B cell (primary cell): ENCODE results near the gene HIGD1C. TPM values are rescaled to one million over a fixed set of nuclear protein-coding genes. Genes with fewer than 3 reads are reported as not detected.

Source experiments
- ATAC-seq: fragments of 200-7000 bp; cut with Tn5 transposase; one replicate; pipeline ENCODE4 v1.10.0; 2021; ENCODE audit warnings: low read depth, mild to moderate bottlenecking, moderate number of reproducible peaks, moderate library complexity
- CTCF ChIA-PET: fragments of 350-600 bp; sonication (Branson Sonifier 250); formaldehyde crosslinking; loops from one replicate; lab custom pipeline; 2021; ENCODE audit warnings: antibody characterized with exemption, inconsistent platforms; lab: Charles Lee
- POLR2A ChIA-PET: fragments of 350-600 bp; sonication (Branson Sonifier 250); formaldehyde crosslinking; loops from one replicate; lab custom pipeline; 2021; ENCODE audit warnings: antibody characterized with exemption; lab: Charles Lee
- DNase-seq: peaks from one replicate; pipeline ENCODE4 v3.0.0; 2013
- H2AFZ ChIP-seq: 2 replicates; pipeline ENCODE4 v1.6.1; 2012; ENCODE audit warnings: mild to moderate bottlenecking, low read depth, low read length; ENCODE audit not compliant: insufficient read depth, poor library complexity, severe bottlenecking
- H3K27ac ChIP-seq, 2 donors: 1 replicate in 1 of 2; 2 replicates in 1 of 2; pipeline ENCODE4 v1.5.1; 2012 to 2013; ENCODE audit warnings: low read length in 2 of 2, mild to moderate bottlenecking in 2 of 2, moderate library complexity in 1 of 2
- H3K27me3 ChIP-seq, 4 experiments: fragments of 200-600 bp in 1 of 4; sonication (generic) in 1 of 4; replicated peaks in 1 of 4; 1 replicate in 2 of 4; 2 replicates in 2 of 4; pipeline versions ENCODE4 v1.6.1 to v1.7.0; 2013 to 2016; ENCODE audit warnings: low read length in 3 of 4, mild to moderate bottlenecking in 2 of 4, mixed read lengths in 1 of 4, moderate library complexity in 1 of 4; ENCODE audit not compliant: insufficient read depth in 4 of 4, control insufficient read depth in 3 of 4; ENCODE audit errors: control extremely low read depth in 1 of 4
- H3K36me3 ChIP-seq, 2 experiments: replicated peaks in 1 of 2; 1 replicate in 1 of 2; 2 replicates in 1 of 2; pipeline versions ENCODE4 v1.6.1 to v1.7.1; 2013; ENCODE audit warnings: low read length in 1 of 2; ENCODE audit not compliant: insufficient read depth in 2 of 2, control insufficient read depth in 1 of 2; ENCODE audit errors: control extremely low read depth in 1 of 2, extremely low read depth in 1 of 2
- H3K4me1 ChIP-seq, 2 donors: fragments of 200-600 bp in 1 of 2; sonication (generic) in 1 of 2; 1 replicate in 1 of 2; 2 replicates in 1 of 2; pipeline versions ENCODE4 v1.5.1 to v1.6.1; 2013 to 2017; ENCODE audit warnings: low read length in 2 of 2; ENCODE audit not compliant: control insufficient read depth in 2 of 2, insufficient read depth in 2 of 2
- H3K4me2 ChIP-seq: replicated peaks from 2 replicates; pipeline ENCODE3; 2012; ENCODE audit warnings: mild to moderate bottlenecking, low read depth, low read length; ENCODE audit not compliant: poor library complexity, severe bottlenecking
- H3K4me3 ChIP-seq, 5 experiments: fragments of 200-600 bp in 1 of 5; sonication (generic) in 1 of 5; 1 replicate in 3 of 5; 2 replicates in 2 of 5; pipeline versions ENCODE4 v1.5.1 to v1.7.0; 2011 to 2016; ENCODE audit warnings: low read length in 4 of 5, mild to moderate bottlenecking in 4 of 5, low read depth in 2 of 5, control low read depth in 1 of 5, moderate library complexity in 1 of 5; ENCODE audit not compliant: insufficient read depth in 1 of 5; ENCODE audit errors: control extremely low read depth in 1 of 5, extremely low read depth in 1 of 5
- H3K79me2 ChIP-seq: fragments of 200-600 bp; sonication (generic); one replicate; pipeline ENCODE4 v1.6.0; 2016; ENCODE audit warnings: low read length; ENCODE audit not compliant: control insufficient read depth, insufficient read depth
- H3K9ac ChIP-seq: fragments of 200-600 bp; sonication (generic); 2 replicates; pipeline ENCODE4 v1.6.1; 2017; ENCODE audit warnings: mild to moderate bottlenecking, low read length, moderate library complexity
- H3K9me3 ChIP-seq, 3 donors: one replicate each; pipeline versions ENCODE4 v1.6.1 to v1.7.1; 2013; ENCODE audit warnings: low read length in 2 of 3; ENCODE audit not compliant: control insufficient read depth in 2 of 3, insufficient read depth in 1 of 3; ENCODE audit errors: control extremely low read depth in 1 of 3
- H4K20me1 ChIP-seq: 2 replicates; pipeline ENCODE4 v1.6.0; 2012; ENCODE audit warnings: mild to moderate bottlenecking, low read length; ENCODE audit not compliant: insufficient read depth, control insufficient read depth, poor library complexity, severe bottlenecking
- H3K27ac Mint-ChIP-seq: one replicate; pipeline ENCODE4 v1.8.0; 2021; ENCODE audit warnings: mixed read lengths
- H3K27me3 Mint-ChIP-seq: one replicate; pipeline ENCODE4 v1.8.0; 2021; ENCODE audit warnings: mixed read lengths
- H3K4me1 Mint-ChIP-seq: one replicate; pipeline ENCODE4 v1.8.0; 2021; ENCODE audit warnings: mixed read lengths
- H3K4me3 Mint-ChIP-seq: one replicate; pipeline ENCODE4 v1.8.0; 2021; ENCODE audit warnings: mixed read lengths
- H3K9me3 Mint-ChIP-seq: one replicate; pipeline ENCODE4 v1.8.0; 2022; ENCODE audit warnings: mixed read lengths; ENCODE audit not compliant: insufficient read depth
- CTCF ChIP-seq: fragments of 200-600 bp; IDR thresholded peaks from one replicate; pipeline ENCODE4 v1.8.0; 2022; ENCODE audit warnings: antibody characterized with exemption, mild to moderate bottlenecking
- EZH2 ChIP-seq: IDR thresholded peaks from 2 replicates; pipeline ENCODE4 v1.6.1; 2012; ENCODE audit warnings: borderline replicate concordance, low read depth, mild to moderate bottlenecking, moderate library complexity, low read length; ENCODE audit not compliant: insufficient read depth, poor library complexity, severe bottlenecking
- WGBS: methylation state at CpG from one replicate; pipeline ENCODE4 v1.1.5; 2013; ENCODE audit warnings: missing lambda C conversion rate; ENCODE audit not compliant: insufficient coverage; 5-methylcytosine and 5-hydroxymethylcytosine counted together
- intact Hi-C: fragments of 100-400 bp; cut with micrococcal nuclease; formaldehyde crosslinking; loops from one replicate; pipeline ENCODE4 v1.10.0; 2022
- polyA plus RNA-seq: library from polyadenylated mRNA; depleted of rRNA; stranded (reverse); fragments of >200 nt; gene quantifications from 2 replicates; pipeline ENCODE4 v1.2.3, GENCODE V29; 2012
- total RNA-seq, 2 donors: library from RNA; stranded (reverse); fragments of 120-200 nt in 1 of 2; gene quantifications; 1 replicate in 1 of 2; 2 replicates in 1 of 2; pipeline versions ENCODE4 v1.2.3 to v1.2.4, GENCODE V29; 2013 to 2022

The HIGD1C gene
- total and polyA plus RNA-seq, 2 donors (not counting 1 experiment from before 2014, with no cell fraction given): not detected

GRCh38 chr12:50927356-50927755, 25.0 kb upstream of the HIGD1C start:
- peaks cover 61% of the 10 kb centered on the region for H3K4me1 Mint-ChIP-seq
- H3K9ac ChIP-seq: peak overlapping the region; percentile 92
- H2AFZ ChIP-seq: peak overlapping the region; percentile 17
- CTCF ChIA-PET: interaction anchor here (0.9 to 10.0 kb wide), 4 partner anchors 15 to 162 kb away, joined by 3 to 94 read pairs (median 14); no protein-coding TSS in a partner anchor
- TF ChIP-seq EZH2 (no peak), CTCF (no peak)
- ATAC-seq: no peak
- H3K79me2 ChIP-seq: peaks cover 65% of the 10 kb centered on the region
- peak overlapping the region; percentile 88 for H3K27ac Mint-ChIP-seq
- peak overlapping the region; percentile 75 to 99 (median 88) for H3K4me3 ChIP-seq
- peaks cover 42% of the 10 kb centered on the region for H4K20me1 ChIP-seq
- no peaks in the 10 kb centered on the region for H3K9me3 ChIP-seq
- peak overlapping the region in 1 of 2 donors; percentile 91 for H3K27ac ChIP-seq
- DNase-seq: no peak
- no peaks in the 10 kb centered on the region for H3K27me3 Mint-ChIP-seq
- 80% methylated on average over 1 of the region's 2 CpGs for WGBS
- no peaks in the 10 kb centered on the region for H3K27me3 ChIP-seq
- intact Hi-C loops: loop anchor here (10.0 kb wide), 2 partner anchors 423 to 523 kb away; partner anchors contain the start of genes DIP2B and LARP4
- POLR2A ChIA-PET: no interaction called here
- peaks cover 4 to 39% of the 10 kb centered on the region in 2 experiments for H3K36me3 ChIP-seq
- H3K4me3 Mint-ChIP-seq: peak overlapping the region; percentile 96
- no peaks in the 10 kb centered on the region for H3K9me3 Mint-ChIP-seq
- H3K4me1 ChIP-seq: peaks cover 29 to 49% of the 10 kb centered on the region in 2 donors
- peak overlapping the region; percentile 76 for H3K4me2 ChIP-seq

- Histone ChIP-seq H3K9me3 (no peaks in the 10 kb centered on the region), H3K4me3 (peak overlapping the region; percentile 75 to 99 (median 88)), H2AFZ (peak overlapping the region; percentile 17), H3K27me3 (no peaks in the 10 kb centered on the region), H3K4me2 (peak overlapping the region; percentile 76), H4K20me1 (peaks cover 43% of the 10 kb centered on the region), H3K4me1 (peaks cover 24 to 45% of the 10 kb centered on the region in 2 donors), H3K9ac (peak overlapping the region; percentile 92), H3K36me3 (peaks cover 4 to 43% of the 10 kb centered on the region in 2 experiments), H3K79me2 (peaks cover 65% of the 10 kb centered on the region), H3K27ac (peak overlapping the region in 1 of 2 donors; percentile 91)
- Mint-ChIP-seq H3K27ac (peak overlapping the region; percentile 88), H3K9me3 (no peaks in the 10 kb centered on the region), H3K4me3 (peak overlapping the region; percentile 96), H3K4me1 (peaks cover 62% of the 10 kb centered on the region), H3K27me3 (no peaks in the 10 kb centered on the region)
- intact Hi-C loops: loop anchor here (10.0 kb wide), 2 partner anchors 423 to 523 kb away; partner anchors contain the start of genes DIP2B and LARP4
- 14% methylated on average over 2 of the region's 6 CpGs for WGBS
- ATAC-seq (no peak), DNase-seq (no peak)
- no peak for TF ChIP-seq CTCF
- TF ChIP-seq EZH2: no peak
- ChIA-PET CTCF (interaction anchor here (0.9 to 10.0 kb wide), 4 partner anchors 57 to 102 kb away, joined by 3 to 94 read pairs (median 20); no protein-coding TSS in a partner anchor), POLR2A (interaction anchor here (1.0 kb wide), 1 partner anchor 15 kb away, joined by 5 read pairs; no protein-coding TSS in a partner anchor)
Measured at GRCh38 chr12:50927766-50928224, 24.5 kb upstream of the HIGD1C start.
